Mesothelial cell of epicardium (in vitro differentiated cells): Measurements from ENCODE around the gene ASTN2. TPM values are rescaled to one million over a fixed set of nuclear protein-coding genes. Genes with fewer than 3 reads are reported as not detected.
A peak's percentile ranks its signal among the peaks of the same experiment; 100 is the strongest.

Source experiments
- DNase-seq, 2 experiments: peaks; one replicate each; pipeline ENCODE4 v3.0.0; 2021; ENCODE audit warnings: low spot score in 2 of 2; ENCODE audit not compliant: unreplicated experiment in 2 of 2
- H3K27ac Mint-ChIP-seq: 2 replicates; pipeline ENCODE4 v1.8.0; 2021; ENCODE audit warnings: mixed read lengths
- H3K27me3 Mint-ChIP-seq: 2 replicates; pipeline ENCODE4 v1.8.0; 2021; ENCODE audit warnings: low read depth, mixed read lengths
- H3K36me3 Mint-ChIP-seq: 2 replicates; pipeline ENCODE4 v1.8.0; 2021; ENCODE audit warnings: mixed read lengths
- H3K4me1 Mint-ChIP-seq: 2 replicates; pipeline ENCODE4 v1.8.0; 2021; ENCODE audit warnings: mixed read lengths
- H3K4me3 Mint-ChIP-seq: 2 replicates; pipeline ENCODE4 v1.8.0; 2021; ENCODE audit warnings: mild to moderate bottlenecking, moderate library complexity, mixed read lengths
- H3K9me3 Mint-ChIP-seq: 2 replicates; pipeline ENCODE4 v1.8.0; 2021; ENCODE audit warnings: mixed read lengths
- CTCF ChIP-seq: fragments of 200-600 bp; sonication (generic); IDR thresholded peaks from one replicate; pipeline ENCODE4 v1.5.0; 2021; ENCODE audit warnings: antibody characterized with exemption; ENCODE audit not compliant: unreplicated experiment
- total RNA-seq: library from RNA; stranded (reverse); gene quantifications from 3 replicates; pipeline ENCODE4 v1.2.1, GENCODE V29; 2021

Gene ASTN2
- total RNA-seq, 1 donor from 2014 or later: 12.2 TPM

- no peaks in the 10 kb centered on the region for H3K27me3 Mint-ChIP-seq
- H3K4me3 Mint-ChIP-seq: no peak overlapping the region
- H3K36me3 Mint-ChIP-seq: no peaks in the 10 kb centered on the region
- no peak overlapping the region for H3K27ac Mint-ChIP-seq
- no peak for DNase-seq
- H3K9me3 Mint-ChIP-seq: no peaks in the 10 kb centered on the region
- peaks cover 46% of the 10 kb centered on the region for H3K4me1 Mint-ChIP-seq
- TF ChIP-seq CTCF: no peak
These were observed 934.9 kb downstream of the ASTN2 start for GRCh38 chr9:116479967-116480366.

- no peaks in the 10 kb centered on the region for H3K9me3 Mint-ChIP-seq
- H3K4me1 Mint-ChIP-seq: peaks cover 45% of the 10 kb centered on the region
- H3K36me3 Mint-ChIP-seq: no peaks in the 10 kb centered on the region
- no peak overlapping the region for H3K4me3 Mint-ChIP-seq
- H3K27ac Mint-ChIP-seq: no peak overlapping the region
- no peaks in the 10 kb centered on the region for H3K27me3 Mint-ChIP-seq
- no peak for DNase-seq
- no peak for TF ChIP-seq CTCF
These were observed 935.8 kb downstream of the ASTN2 start for GRCh38 chr9:116479056-116479544.

GRCh38 chr9:116477584-116478141 lies 937.2 kb downstream of the ASTN2 start:
- TF ChIP-seq CTCF: no peak
- H3K4me3 Mint-ChIP-seq: no peak overlapping the region
- H3K36me3 Mint-ChIP-seq: no peaks in the 10 kb centered on the region
- H3K4me1 Mint-ChIP-seq: peaks cover 37% of the 10 kb centered on the region
- no peaks in the 10 kb centered on the region for H3K9me3 Mint-ChIP-seq
- peak overlapping the region; percentile 86 for H3K27ac Mint-ChIP-seq
- H3K27me3 Mint-ChIP-seq: no peaks in the 10 kb centered on the region
- no peak for DNase-seq

- no peak for TF ChIP-seq CTCF
These were observed 937.9 kb downstream of the ASTN2 start for GRCh38 chr9:116476935-116477381.

GRCh38 chr9:116476002-116476401 lies 938.9 kb downstream of the ASTN2 start:
- Mint-ChIP-seq H3K4me1 (peaks cover 46% of the 10 kb centered on the region), H3K4me3 (no peak overlapping the region), H3K27me3 (no peaks in the 10 kb centered on the region), H3K27ac (no peak overlapping the region), H3K36me3 (no peaks in the 10 kb centered on the region), H3K9me3 (no peaks in the 10 kb centered on the region)
- TF ChIP-seq CTCF: no peak
- no peak for DNase-seq

More at GRCh38 chr9:116476935-116477381, 937.9 kb downstream of the ASTN2 start:
- peak overlapping the region; percentile 86 for H3K27ac Mint-ChIP-seq
- H3K4me1 Mint-ChIP-seq: peaks cover 37% of the 10 kb centered on the region
- DNase-seq: no peak
- no peaks in the 10 kb centered on the region for H3K36me3 Mint-ChIP-seq
- H3K27me3 Mint-ChIP-seq: no peaks in the 10 kb centered on the region
- H3K4me3 Mint-ChIP-seq: no peak overlapping the region
- no peaks in the 10 kb centered on the region for H3K9me3 Mint-ChIP-seq
